Left lung (tissue), 14 donors: ENCODE data around the gene SYT9. TPM values are rescaled to one million over a fixed set of nuclear protein-coding genes. Genes with fewer than 3 reads are reported as not detected.

ENCODE experiments used
- ATAC-seq: fragments of 200-7000 bp; cut with Tn5 transposase; one replicate; pipeline ENCODE4 v1.9.1; 2020; ENCODE audit warnings: moderate library complexity
- DNase-seq, 4 donors: peaks; one replicate each; pipeline ENCODE4 v3.0.0-alpha.2; 2013 to 2020
- H3K27ac ChIP-seq, 2 donors: fragments of 200-600 bp; sonication (generic) in 1 of 2; one replicate each; pipeline versions ENCODE4 v1.5.0 to v1.8.0; 2020 to 2021
- H3K27me3 ChIP-seq, 2 donors: fragments of 200-600 bp; sonication (generic) in 1 of 2; one replicate each; pipeline versions ENCODE4 v1.5.0 to v1.8.0; 2020 to 2021
- H3K36me3 ChIP-seq, 2 donors: fragments of 200-600 bp; sonication (generic) in 1 of 2; one replicate each; pipeline versions ENCODE4 v1.5.0 to v1.8.0; 2020 to 2021
- H3K4me1 ChIP-seq, 2 donors: fragments of 200-600 bp; one replicate each; pipeline ENCODE4 v1.8.0; 2021
- H3K4me3 ChIP-seq, 2 donors: fragments of 200-600 bp; sonication (generic) in 1 of 2; one replicate each; pipeline versions ENCODE4 v1.5.0 to v1.8.0; 2020 to 2021; ENCODE audit warnings: mild to moderate bottlenecking in 1 of 2
- H3K9me3 ChIP-seq, 2 donors: fragments of 200-600 bp; sonication (generic) in 1 of 2; one replicate each; pipeline versions ENCODE4 v1.5.0 to v1.8.0; 2020 to 2021
- CTCF ChIP-seq, 2 donors: fragments of 200-600 bp; sonication (generic) in 1 of 2; IDR thresholded peaks; one replicate each; pipeline versions ENCODE4 v1.5.0 to v1.8.0; 2021; ENCODE audit warnings: antibody characterized with exemption in 2 of 2
- intact Hi-C, 2 donors: fragments of 100-400 bp; cut with DNase I; formaldehyde crosslinking; loops; one replicate each; pipeline versions ENCODE4 v1.11.2 to v1.14.2; 2022
- long read RNA-seq, 12 donors: library from polyadenylated mRNA in 2 of 12; unstranded in 2 of 12; transcript quantifications; one replicate each; pipeline ENCODE4 v2.0.0 and lab custom pipeline, GENCODE V29; 2019 to 2026
- polyA plus RNA-seq, 6 donors: library from polyadenylated mRNA; unstranded; fragments of 120-200 nt; gene quantifications; one replicate each; pipeline ENCODE4 v1.2.1, GENCODE V29; 2013; ENCODE audit not compliant: insufficient read length in 6 of 6
- total RNA-seq, 2 donors: library from RNA; stranded (reverse); fragmentation: NEBNext Ultra II Directional; extraction: Animal tissue kit (Norgen Biotek cat#: 25700); gene quantifications; one replicate each; pipeline ENCODE4 v1.2.1, GENCODE V29; 2021
- donor health status: DM: no; HTN: yes; CAD: no.
- donor health status: DM: no; HTN: no; CAD: no.

SYT9 gene, protein sequence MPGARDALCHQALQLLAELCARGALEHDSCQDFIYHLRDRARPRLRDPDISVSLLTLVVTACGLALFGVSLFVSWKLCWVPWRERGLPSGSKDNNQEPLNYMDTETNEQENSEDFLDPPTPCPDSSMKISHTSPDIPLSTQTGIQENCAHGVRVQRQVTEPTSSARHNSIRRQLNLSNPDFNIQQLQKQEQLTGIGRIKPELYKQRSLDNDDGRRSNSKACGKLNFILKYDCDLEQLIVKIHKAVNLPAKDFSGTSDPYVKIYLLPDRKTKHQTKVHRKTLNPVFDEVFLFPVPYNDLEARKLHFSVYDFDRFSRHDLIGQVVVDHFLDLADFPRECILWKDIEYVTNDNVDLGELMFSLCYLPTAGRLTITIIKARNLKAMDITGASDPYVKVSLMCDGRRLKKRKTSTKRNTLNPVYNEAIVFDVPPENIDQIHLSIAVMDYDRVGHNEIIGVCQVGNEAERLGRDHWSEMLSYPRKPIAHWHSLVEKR
- total RNA-seq (under 1 TPM in 1 of 2 donors, not detected in 1; 0.10 TPM), polyA plus RNA-seq (under 1 TPM; 0.10 to 0.20 (median 0.12) TPM)
- long read RNA-seq, donor 1 = 0 reads
- long read RNA-seq, donor 2 = 0 reads
- long read RNA-seq, donor 3 = 0 reads
- long read RNA-seq, donor 4 = 0 reads
- long read RNA-seq, donor 5 = 0 reads
- long read RNA-seq, donor 6 = 0 reads
- long read RNA-seq, donor 7 = 0 reads
- long read RNA-seq, donor 8 = 0 reads
- long read RNA-seq, donor 9 = 0 reads
- long read RNA-seq, donor 10 = 0 reads
- long read RNA-seq, donor 11, partial matches to known transcripts = 0 of 1 reads
- long read RNA-seq, donor 11, other reads (novel, unspliced or antisense) = 0 of 1 reads
- long read RNA-seq, donor 12 = 0 reads

- no peaks in the 10 kb centered on the region for H3K9me3 ChIP-seq
- no peaks in the 10 kb centered on the region for H3K36me3 ChIP-seq
- peaks cover 11 to 14% of the 10 kb centered on the region in 2 donors for H3K4me1 ChIP-seq
- intact Hi-C loops = no loop called here
- TF ChIP-seq CTCF (IDR thresholded peaks at IDR 0.05) = no peak
- H3K27ac ChIP-seq = no peak within 1 kb of the TSS
- H3K4me3 ChIP-seq = peak within 1 kb of the TSS; percentile 22 to 42
- DNase-seq = peak; percentile 12 to 87 (median 56)
- peak; percentile 98 for ATAC-seq
- H3K27me3 ChIP-seq = peaks cover 29 to 69% of the 10 kb centered on the region in 2 donors
Observed at GRCh38 chr11:7251836-7252682, at the start of gene SYT9. SYT9 (plus strand) TSS chr11:7251904; CDS start chr11:7252187, 283 bp downstream.

GRCh38 chr11:7202412-7202811 lies 49.3 kb upstream of the SYT9 start:
- Histone ChIP-seq H3K4me3 (no peak overlapping the region), H3K9me3 (no peaks in the 10 kb centered on the region), H3K4me1 (no peaks in the 10 kb centered on the region), H3K27me3 (no peaks in the 10 kb centered on the region), H3K36me3 (no peaks in the 10 kb centered on the region), H3K27ac (no peak overlapping the region)
- intact Hi-C loops = no loop called here
- TF ChIP-seq CTCF (IDR thresholded peaks at IDR 0.05) = no peak
- no peak for DNase-seq
- no peak for ATAC-seq

DNA sequence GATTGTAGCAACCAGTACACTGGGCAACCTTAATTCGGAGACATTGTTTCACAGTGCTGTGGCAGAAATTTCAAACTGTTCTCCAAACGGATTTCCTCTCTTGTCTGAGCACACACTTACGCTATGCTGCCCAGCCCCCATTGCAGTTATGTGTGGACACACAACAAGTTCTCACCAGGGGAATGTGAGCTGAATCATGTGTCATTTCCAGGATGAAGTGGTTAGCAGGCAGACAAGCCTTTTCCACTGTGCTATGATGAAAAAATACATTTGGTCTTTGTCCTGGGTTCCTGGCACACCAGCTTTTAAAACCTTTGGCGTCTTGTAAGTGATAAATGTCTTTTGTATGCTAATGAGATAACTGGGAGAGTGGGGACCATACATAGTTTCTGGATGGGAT lies 46.9 kb upstream of the SYT9 start:
- H3K9me3 ChIP-seq = no peaks in the 10 kb centered on the region
- H3K36me3 ChIP-seq = no peaks in the 10 kb centered on the region
- H3K4me3 ChIP-seq = no peak overlapping the region
- TF ChIP-seq CTCF (IDR thresholded peaks at IDR 0.05) = no peak
- intact Hi-C loops = no loop called here
- no peak overlapping the region for H3K27ac ChIP-seq
- H3K4me1 ChIP-seq = no peaks in the 10 kb centered on the region
- no peak for ATAC-seq
- no peaks in the 10 kb centered on the region for H3K27me3 ChIP-seq
- DNase-seq = no peak

- Histone ChIP-seq H3K4me1 (no peaks in the 10 kb centered on the region), H3K27me3 (no peaks in the 10 kb centered on the region), H3K27ac (no peak overlapping the region), H3K4me3 (no peak overlapping the region), H3K36me3 (no peaks in the 10 kb centered on the region), H3K9me3 (no peaks in the 10 kb centered on the region)
- DNase-seq (no peak), ATAC-seq (no peak)
- no peak for TF ChIP-seq CTCF (IDR thresholded peaks at IDR 0.05)
- intact Hi-C loops = no loop called here
Observed at GRCh38 chr11:7208391-7208790, 43.3 kb upstream of the SYT9 start.
